Muscle of leg (tissue), 11 donors: ENCODE data around the gene TERT. TPM values are rescaled to one million over a fixed set of nuclear protein-coding genes. Genes with fewer than 3 reads are reported as not detected.
A peak's percentile ranks its signal among the peaks of the same experiment; 100 is the strongest.

Source experiments
- DNase-seq: peaks from one replicate; pipeline ENCODE4 v3.0.0; 2013
- H3K27ac ChIP-seq: one replicate; pipeline ENCODE4 v1.5.1; 2013; ENCODE audit warnings: mild to moderate bottlenecking, low read length, control low read depth
- H3K27me3 ChIP-seq: one replicate; pipeline ENCODE4 v1.6.1; 2013; ENCODE audit warnings: low read length; ENCODE audit not compliant: control insufficient read depth, insufficient read depth
- H3K36me3 ChIP-seq: one replicate; pipeline ENCODE4 v1.6.1; 2013; ENCODE audit warnings: low read length; ENCODE audit not compliant: control insufficient read depth, insufficient read depth
- H3K4me1 ChIP-seq: one replicate; pipeline ENCODE4 v1.6.1; 2013; ENCODE audit warnings: low read length; ENCODE audit not compliant: control insufficient read depth, insufficient read depth
- H3K4me3 ChIP-seq: one replicate; pipeline ENCODE4 v1.5.1; 2013; ENCODE audit warnings: low read length, control low read depth
- H3K9me3 ChIP-seq: replicated peaks from 2 replicates; pipeline ENCODE4 v1.6.1; 2013; ENCODE audit warnings: low read depth, low read length; ENCODE audit not compliant: control insufficient read depth
- WGBS: methylation state at CpG from one replicate; pipeline ENCODE4 v1.1.5; 2013; ENCODE audit warnings: missing lambda C conversion rate; ENCODE audit not compliant: insufficient coverage; 5-methylcytosine and 5-hydroxymethylcytosine counted together
- polyA plus RNA-seq, 8 donors: library from polyadenylated mRNA; unstranded; fragments of 120-200 nt; gene quantifications; one replicate each; pipeline versions ENCODE4 v1.2.1 to v1.2.3, GENCODE V29; 2013; ENCODE audit warnings: inconsistent platforms in 1 of 8, low replicate concordance in 1 of 8; ENCODE audit not compliant: insufficient read length in 8 of 8, insufficient read depth in 1 of 8
- total RNA-seq: library from RNA; stranded (reverse); fragments of 120-200 nt; gene quantifications from one replicate; pipeline ENCODE4 v1.2.4, GENCODE V29; 2013

Gene TERT
- total and polyA plus RNA-seq, 9 donors, result 0.05 to 0.23 (median 0.15) TPM; not detected in 5

DNA sequence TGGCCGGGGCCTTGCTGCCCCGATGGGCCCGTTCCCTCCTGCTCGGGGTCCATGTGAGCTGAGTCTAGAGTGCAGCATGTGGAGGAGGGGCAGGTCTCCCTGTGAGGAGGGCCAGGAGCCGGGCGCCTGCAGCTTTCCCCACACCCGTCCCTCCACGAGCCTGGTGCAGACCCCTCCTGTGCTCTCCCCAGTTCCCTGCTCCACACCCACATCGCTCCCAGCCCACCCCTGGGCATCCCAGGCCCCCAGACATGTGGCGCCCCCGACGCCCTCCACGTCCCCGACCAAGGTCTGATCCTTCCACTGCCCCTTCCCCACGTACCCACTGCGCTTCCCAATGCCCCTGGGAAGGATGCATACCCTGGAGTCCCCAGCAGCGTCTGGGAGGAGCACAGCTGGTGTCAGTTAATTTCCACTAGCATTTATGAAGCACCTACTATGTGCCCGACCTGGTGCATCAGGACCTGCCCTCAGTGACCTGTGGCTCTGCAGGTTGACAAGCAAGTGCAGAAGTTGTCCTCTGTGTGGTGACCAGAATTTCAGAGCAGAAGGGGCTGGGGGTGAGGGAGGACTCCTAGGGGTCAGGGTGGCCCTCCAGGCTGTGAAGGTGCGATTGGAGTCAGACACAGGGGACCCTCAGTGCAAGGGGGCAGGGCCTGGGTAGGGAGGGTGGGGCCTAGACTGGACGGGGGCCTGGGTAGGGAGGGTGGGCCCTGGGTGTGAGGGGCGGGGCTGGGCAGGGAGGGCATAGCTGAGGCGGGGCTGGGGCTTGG is 80.5 kb downstream of the TERT start:
- peaks cover 14% of the 10 kb centered on the region for H3K27me3 ChIP-seq
- DNase-seq, result no peak
- no peak overlapping the region for H3K4me3 ChIP-seq
- H3K27ac ChIP-seq, result no peak overlapping the region
- WGBS, result 65% methylated on average over 20 of the region's 22 CpGs
- H3K36me3 ChIP-seq, result no peaks in the 10 kb centered on the region
- no peaks in the 10 kb centered on the region for H3K4me1 ChIP-seq
- peaks cover 3% of the 10 kb centered on the region for H3K9me3 ChIP-seq

GRCh38 chr5:1213508-1214162 is 81.2 kb downstream of the TERT start:
- no peak for DNase-seq
- no peaks in the 10 kb centered on the region for H3K36me3 ChIP-seq
- H3K4me3 ChIP-seq, result no peak overlapping the region
- H3K9me3 ChIP-seq, result peaks cover 3% of the 10 kb centered on the region
- H3K27me3 ChIP-seq, result peaks cover 17% of the 10 kb centered on the region
- no peak overlapping the region for H3K27ac ChIP-seq
- 86% methylated on average over 19 of the region's 25 CpGs for WGBS
- peaks cover under 1% of the 10 kb centered on the region for H3K4me1 ChIP-seq

- DNase-seq, result no peak
- Histone ChIP-seq H3K4me3 (no peak overlapping the region), H3K4me1 (peaks cover 7% of the 10 kb centered on the region), H3K36me3 (no peaks in the 10 kb centered on the region), H3K27ac (no peak overlapping the region), H3K27me3 (peaks cover 20% of the 10 kb centered on the region), H3K9me3 (peaks cover 3% of the 10 kb centered on the region)
- 92% methylated on average over 4 of the region's 18 CpGs for WGBS
Observed at GRCh38 chr5:1212881-1213280, 82.0 kb downstream of the TERT start.

DNA sequence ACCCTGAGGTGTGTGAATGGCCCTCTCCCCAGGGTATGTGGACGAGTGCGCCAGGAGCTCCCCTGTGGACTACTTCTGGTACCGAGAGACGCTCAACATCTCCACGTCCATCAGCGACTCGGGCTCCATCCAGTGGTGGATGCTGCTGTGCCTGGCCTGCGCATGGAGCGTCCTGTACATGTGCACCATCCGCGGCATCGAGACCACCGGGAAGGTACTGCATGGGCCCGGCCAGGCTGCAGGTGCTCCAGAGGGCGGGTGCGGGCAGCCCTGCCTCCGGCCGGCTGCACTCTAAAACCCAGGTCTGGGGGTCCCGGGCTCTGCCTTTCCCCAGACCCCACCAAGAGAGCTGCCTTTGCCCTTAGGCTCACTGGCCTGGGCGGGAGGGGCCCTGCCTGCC is 82.6 kb downstream of the TERT start:
- DNase-seq, result no peak
- peaks cover 10% of the 10 kb centered on the region for H3K4me1 ChIP-seq
- H3K27me3 ChIP-seq, result peaks cover 17% of the 10 kb centered on the region
- H3K4me3 ChIP-seq, result no peak overlapping the region
- no peak overlapping the region for H3K27ac ChIP-seq
- no peaks in the 10 kb centered on the region for H3K36me3 ChIP-seq
- WGBS, result 93% methylated on average over 20 of the region's 20 CpGs
- H3K9me3 ChIP-seq, result peaks cover 3% of the 10 kb centered on the region

GRCh38 chr5:1211701-1212100 is 83.2 kb downstream of the TERT start:
- H3K4me1 ChIP-seq, result peaks cover 15% of the 10 kb centered on the region
- 95% methylated on average over 9 of the region's 9 CpGs for WGBS
- H3K9me3 ChIP-seq, result peaks cover 3% of the 10 kb centered on the region
- peaks cover 23% of the 10 kb centered on the region for H3K27me3 ChIP-seq
- no peak overlapping the region for H3K27ac ChIP-seq
- no peak overlapping the region for H3K4me3 ChIP-seq
- no peak for DNase-seq
- H3K36me3 ChIP-seq, result no peaks in the 10 kb centered on the region

GRCh38 chr5:1210832-1211251 is 84.0 kb downstream of the TERT start:
- H3K9me3 ChIP-seq, result peaks cover 3% of the 10 kb centered on the region
- H3K4me3 ChIP-seq, result no peak overlapping the region
- 72% methylated on average over 21 of the region's 21 CpGs for WGBS
- no peak overlapping the region for H3K27ac ChIP-seq
- H3K36me3 ChIP-seq, result no peaks in the 10 kb centered on the region
- peaks cover 27% of the 10 kb centered on the region for H3K27me3 ChIP-seq
- H3K4me1 ChIP-seq, result peaks cover 17% of the 10 kb centered on the region
- DNase-seq, result no peak

DNA sequence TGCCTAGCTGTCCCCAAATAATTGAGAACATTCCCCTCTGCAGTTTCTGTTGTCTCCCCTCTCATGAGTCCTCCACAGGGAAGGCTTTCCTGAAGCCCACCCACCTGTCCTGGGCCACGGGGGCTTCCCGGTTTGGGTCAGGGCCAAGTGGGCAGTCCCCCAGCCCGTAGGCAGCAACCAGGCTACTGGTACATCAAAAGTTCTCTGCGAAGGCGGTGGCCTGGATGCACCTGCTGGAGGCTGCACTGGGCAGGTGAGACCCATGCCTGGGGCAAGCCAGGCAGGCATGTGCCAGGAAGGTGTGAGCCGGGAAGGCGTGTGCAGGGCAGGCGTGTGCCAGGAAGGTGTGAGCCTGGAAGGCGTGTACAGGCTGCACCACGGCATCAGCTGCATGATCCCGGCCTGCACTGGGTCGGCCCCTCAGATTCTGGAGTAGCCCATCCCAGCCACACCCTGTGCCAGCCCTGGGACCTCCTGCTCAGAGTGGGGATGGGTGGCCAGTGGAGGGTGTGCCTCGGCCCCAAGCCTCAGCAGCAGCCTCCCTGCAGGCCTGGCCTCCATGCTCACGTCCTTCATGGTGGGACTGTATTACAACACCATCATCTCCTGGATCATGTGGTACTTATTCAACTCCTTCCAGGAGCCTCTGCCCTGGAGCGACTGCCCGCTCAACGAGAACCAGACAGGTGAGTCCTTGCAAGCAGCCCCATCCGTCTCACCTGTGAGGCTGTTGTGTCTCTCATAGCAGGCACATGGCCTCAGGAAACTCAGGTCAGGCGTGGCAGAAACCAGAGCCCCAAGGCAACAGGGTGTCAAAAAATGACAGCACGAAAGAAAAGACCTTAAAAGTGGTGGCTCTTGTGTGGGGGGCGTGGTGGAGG is 84.7 kb downstream of the TERT start:
- H3K9me3 ChIP-seq, result no peaks in the 10 kb centered on the region
- peaks cover 29% of the 10 kb centered on the region for H3K27me3 ChIP-seq
- H3K36me3 ChIP-seq, result no peaks in the 10 kb centered on the region
- no peak overlapping the region for H3K4me3 ChIP-seq
- H3K4me1 ChIP-seq, result peaks cover 19% of the 10 kb centered on the region
- no peak for DNase-seq
- 71% methylated on average over 20 of the region's 21 CpGs for WGBS
- H3K27ac ChIP-seq, result no peak overlapping the region

DNA sequence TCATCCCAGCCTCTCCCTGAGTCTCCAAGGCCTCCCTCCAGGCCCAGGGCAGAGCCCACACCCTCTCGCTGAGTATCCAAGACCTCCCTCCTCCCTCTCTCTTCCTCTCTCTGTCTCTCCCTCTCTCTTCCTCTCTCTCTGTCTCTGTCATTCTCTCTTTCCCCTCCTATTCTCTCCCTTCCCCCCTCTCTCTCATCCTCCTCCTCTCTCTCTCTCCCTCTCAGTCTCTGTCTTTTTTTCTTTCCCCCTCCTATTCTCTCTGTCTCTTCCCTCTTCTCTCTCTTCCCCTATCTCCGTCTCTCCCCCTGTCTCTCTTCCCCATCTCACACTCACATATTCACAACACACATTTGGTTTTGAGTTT is 85.4 kb downstream of the TERT start:
- Histone ChIP-seq H3K27me3 (peaks cover 31% of the 10 kb centered on the region), H3K9me3 (no peaks in the 10 kb centered on the region), H3K4me1 (peaks cover 25% of the 10 kb centered on the region), H3K4me3 (no peak overlapping the region), H3K36me3 (no peaks in the 10 kb centered on the region), H3K27ac (no peak overlapping the region)
- WGBS, result 28% methylated on average over 2 of the region's 2 CpGs
- no peak for DNase-seq

GRCh38 chr5:1208743-1209488 is 86.0 kb downstream of the TERT start:
- H3K27me3 ChIP-seq, result peaks cover 36% of the 10 kb centered on the region
- DNase-seq, result peak; percentile 27
- no peak overlapping the region for H3K27ac ChIP-seq
- H3K4me3 ChIP-seq, result no peak overlapping the region
- WGBS, result 66% methylated on average over 23 of the region's 24 CpGs
- H3K36me3 ChIP-seq, result no peaks in the 10 kb centered on the region
- peaks cover 31% of the 10 kb centered on the region for H3K4me1 ChIP-seq
- H3K9me3 ChIP-seq, result no peaks in the 10 kb centered on the region
